Stomach (tissue), 9 donors: ENCODE measurements around the gene NKAIN4. TPM values are rescaled to one million over a fixed set of nuclear protein-coding genes. Genes with fewer than 3 reads are reported as not detected.

Source experiments
- DNase-seq, 2 donors: peaks; one replicate each; pipeline versions ENCODE4 v3.0.0 to v3.0.0-alpha.2; 2013 to 2019
- H3K27ac ChIP-seq, 5 donors: fragments of 200-600 bp in 4 of 5; sonication (generic) in 4 of 5; one replicate each; pipeline ENCODE4 v1.5.1; 2013 to 2019; ENCODE audit warnings: mild to moderate bottlenecking in 1 of 5, moderate library complexity in 1 of 5
- H3K27me3 ChIP-seq, 3 donors: fragments of 200-600 bp; sonication (generic); one replicate each; pipeline ENCODE4 v1.5.1; 2017 to 2019; ENCODE audit warnings: mixed run types in 1 of 3
- H3K36me3 ChIP-seq, 4 donors: fragments of 200-600 bp; sonication (generic); 1 replicate in 3 of 4; 2 replicates in 1 of 4; pipeline ENCODE4 v1.5.1; 2016 to 2019
- H3K4me1 ChIP-seq, 4 donors: fragments of 200-600 bp; sonication (generic); one replicate each; pipeline ENCODE4 v1.5.1; 2016 to 2019
- H3K4me3 ChIP-seq, 4 donors: fragments of 200-600 bp; sonication (generic) in 3 of 4; one replicate each; pipeline ENCODE4 v1.5.1; 2016 to 2019; ENCODE audit warnings: mild to moderate bottlenecking in 1 of 4
- H3K9me3 ChIP-seq, 4 donors: fragments of 200-600 bp; sonication (generic); one replicate each; pipeline ENCODE4 v1.5.1; 2016 to 2019
- EP300 ChIP-seq: sonication (generic); formaldehyde crosslinking; IDR thresholded peaks from one replicate; pipeline ENCODE4 v1.6.1; 2017; ENCODE audit warnings: antibody characterized with exemption
- POLR2A ChIP-seq, 4 donors: fragments of 450-650 bp; IDR thresholded peaks; one replicate each; pipeline ENCODE4 v1.6.1; 2016; ENCODE audit warnings: antibody characterized with exemption in 4 of 4, control low read depth in 2 of 4, mild to moderate bottlenecking in 1 of 4, moderate library complexity in 1 of 4
- POLR2AphosphoS5 ChIP-seq, 3 donors: sonication (generic); formaldehyde crosslinking; IDR thresholded peaks; one replicate each; pipeline ENCODE4 v1.6.1; 2016; ENCODE audit warnings: antibody characterized with exemption in 3 of 3
- WGBS, 5 donors: extraction: QIAGEN DNeasy Blood & Tissue Kit in 3 of 5; methylation state at CpG; one replicate each; pipeline versions ENCODE4 v1.1.5 to v1.1.7; 2013 to 2018; 5-methylcytosine and 5-hydroxymethylcytosine counted together
- intact Hi-C: fragments of 100-400 bp; cut with DNase I; formaldehyde crosslinking; loops from one replicate; pipeline ENCODE4 v1.15.1; 2023; ENCODE audit warnings: low total_unique reads
- polyA plus RNA-seq, 3 donors: library from polyadenylated mRNA; stranded (reverse); fragments of 200-250 nt; gene quantifications; one replicate each; pipeline ENCODE4 v1.2.3, GENCODE V29; 2013
- total RNA-seq, 5 donors: library from RNA; depleted of rRNA; stranded (reverse); fragments of >200 nt; gene quantifications; one replicate each; pipeline versions ENCODE4 v1.1.0 to v1.2.3, GENCODE V29; 2014 to 2016
- TF ChIP-seq, protein P1 (sequence below), 7 experiments: fragments of 450-650 bp in 4 of 7; fragments of 200-600 bp in 3 of 7; sonication (generic) in 3 of 7; IDR thresholded peaks; one replicate each; pipeline ENCODE4 v1.5.1; 2016 to 2019; ENCODE audit warnings: antibody characterized with exemption in 7 of 7, control low read depth in 2 of 7, mild to moderate bottlenecking in 1 of 7
- donor health status: healthy with polysubstance abuse.
- donor health status: Bipolar disorder and iron deficiency.
- donor health status: healthy.

Gene NKAIN4
- total and polyA plus RNA-seq, 8 donors, result 0.28 to 4.4 (median 1.2) TPM; not detected in 5

DNA sequence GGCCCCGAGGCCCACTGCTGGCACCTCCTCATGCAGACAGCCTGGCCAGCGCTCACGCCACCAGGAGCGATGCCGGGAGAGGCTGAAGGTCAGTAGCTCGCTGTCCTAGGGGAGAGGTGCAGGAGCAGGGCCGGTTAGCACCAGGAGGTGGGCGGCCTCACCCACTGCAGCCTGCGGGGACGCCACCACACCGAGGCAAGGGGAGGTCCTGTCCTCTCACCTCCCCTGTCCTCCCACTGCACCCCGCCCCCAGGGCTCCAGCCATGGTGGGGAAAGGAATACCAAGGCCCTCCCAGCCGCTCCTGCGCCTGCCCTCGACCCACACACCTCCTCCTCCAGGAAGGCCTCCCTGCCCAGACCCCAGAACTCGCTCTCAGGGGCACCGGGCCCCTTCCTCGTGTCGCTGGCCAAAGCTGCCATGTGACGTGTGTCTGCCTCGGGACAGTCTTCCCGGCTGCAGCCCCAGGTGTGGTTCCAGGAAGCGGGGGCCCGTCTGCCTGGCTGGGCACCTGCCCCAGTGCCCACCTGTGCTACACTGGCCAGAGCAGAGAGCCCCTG lies 6.5 kb downstream of the NKAIN4 start:
- no peaks in the 10 kb centered on the region for H3K9me3 ChIP-seq
- H3K4me1 ChIP-seq, result peaks cover 0 to 8% (median 0%) of the 10 kb centered on the region in 4 donors
- TF ChIP-seq, protein P1, sequence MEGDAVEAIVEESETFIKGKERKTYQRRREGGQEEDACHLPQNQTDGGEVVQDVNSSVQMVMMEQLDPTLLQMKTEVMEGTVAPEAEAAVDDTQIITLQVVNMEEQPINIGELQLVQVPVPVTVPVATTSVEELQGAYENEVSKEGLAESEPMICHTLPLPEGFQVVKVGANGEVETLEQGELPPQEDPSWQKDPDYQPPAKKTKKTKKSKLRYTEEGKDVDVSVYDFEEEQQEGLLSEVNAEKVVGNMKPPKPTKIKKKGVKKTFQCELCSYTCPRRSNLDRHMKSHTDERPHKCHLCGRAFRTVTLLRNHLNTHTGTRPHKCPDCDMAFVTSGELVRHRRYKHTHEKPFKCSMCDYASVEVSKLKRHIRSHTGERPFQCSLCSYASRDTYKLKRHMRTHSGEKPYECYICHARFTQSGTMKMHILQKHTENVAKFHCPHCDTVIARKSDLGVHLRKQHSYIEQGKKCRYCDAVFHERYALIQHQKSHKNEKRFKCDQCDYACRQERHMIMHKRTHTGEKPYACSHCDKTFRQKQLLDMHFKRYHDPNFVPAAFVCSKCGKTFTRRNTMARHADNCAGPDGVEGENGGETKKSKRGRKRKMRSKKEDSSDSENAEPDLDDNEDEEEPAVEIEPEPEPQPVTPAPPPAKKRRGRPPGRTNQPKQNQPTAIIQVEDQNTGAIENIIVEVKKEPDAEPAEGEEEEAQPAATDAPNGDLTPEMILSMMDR (IDR thresholded peaks at IDR 0.05), result no peak
- TF ChIP-seq POLR2A (IDR thresholded peaks at IDR 0.05) (no peak), EP300 (no peak), POLR2AphosphoS5 (IDR thresholded peaks at IDR 0.05) (no peak)
- H3K36me3 ChIP-seq, result no peaks in the 10 kb centered on the region
- DNase-seq, result no peak
- peaks cover 0 to 100% (median 46%) of the 10 kb centered on the region in 3 donors for H3K27me3 ChIP-seq
- WGBS, 5 donors, result 65 to 75% (median 68%) methylated on average over 17 to 24 of the region's 24 CpGs
- H3K27ac ChIP-seq, result no peak overlapping the region
- no peak overlapping the region for H3K4me3 ChIP-seq
- intact Hi-C loops, result no loop called here

DNA sequence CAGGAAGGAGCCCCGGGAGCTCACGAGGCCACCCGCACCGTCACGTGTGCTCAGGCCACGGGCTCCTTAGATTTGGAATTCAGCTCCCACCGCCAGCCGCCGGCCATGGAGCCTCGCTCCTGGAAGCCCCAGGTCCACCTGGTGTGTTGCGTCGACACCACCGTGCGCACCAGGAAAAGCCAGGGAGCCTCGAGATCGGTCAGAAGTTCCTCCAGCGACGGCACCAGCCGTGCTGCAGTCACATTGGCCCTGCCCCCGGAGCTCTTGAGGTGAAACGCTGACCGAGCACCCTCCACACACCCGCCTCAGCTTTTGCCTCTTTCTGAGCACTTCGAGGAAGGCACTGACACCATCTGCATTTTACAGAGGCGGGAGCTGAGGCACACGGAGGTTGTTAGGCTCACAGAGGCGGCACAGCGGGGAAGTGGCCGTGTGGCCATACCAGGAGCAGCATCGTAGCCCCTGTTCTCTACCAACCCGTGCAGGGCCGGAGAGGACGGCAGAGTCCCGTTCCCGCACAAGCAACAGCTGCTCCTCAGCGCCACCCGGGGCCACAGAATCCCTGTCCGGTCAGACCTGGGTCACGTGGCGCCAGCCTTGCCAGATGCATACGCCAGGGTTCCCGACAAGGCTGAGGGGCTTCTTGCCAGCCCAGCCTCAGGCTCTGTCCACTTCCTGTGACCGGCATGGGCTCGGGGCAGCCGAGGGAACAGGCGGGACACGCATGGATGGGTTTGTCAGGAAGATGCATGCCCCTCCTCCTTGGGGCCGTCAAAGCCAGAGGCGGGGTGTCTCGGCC lies 7.6 kb downstream of the NKAIN4 start:
- intact Hi-C loops, result no loop called here
- TF ChIP-seq POLR2AphosphoS5 (IDR thresholded peaks at IDR 0.05), result no peak
- TF ChIP-seq, protein P1 (IDR thresholded peaks at IDR 0.05), result no peak
- TF ChIP-seq POLR2A (IDR thresholded peaks at IDR 0.05), result no peak
- TF ChIP-seq EP300, result no peak
- H3K9me3 ChIP-seq, result no peaks in the 10 kb centered on the region
- H3K27me3 ChIP-seq, result peaks cover 0 to 100% (median 36%) of the 10 kb centered on the region in 3 donors
- DNase-seq, result no peak
- no peak overlapping the region for H3K27ac ChIP-seq
- WGBS, 5 donors, result 47 to 56% (median 54%) methylated on average over 8 to 50 of the region's 50 CpGs
- H3K4me1 ChIP-seq, result peaks cover 0 to 8% (median 0%) of the 10 kb centered on the region in 4 donors
- no peak overlapping the region for H3K4me3 ChIP-seq
- no peaks in the 10 kb centered on the region for H3K36me3 ChIP-seq

DNA sequence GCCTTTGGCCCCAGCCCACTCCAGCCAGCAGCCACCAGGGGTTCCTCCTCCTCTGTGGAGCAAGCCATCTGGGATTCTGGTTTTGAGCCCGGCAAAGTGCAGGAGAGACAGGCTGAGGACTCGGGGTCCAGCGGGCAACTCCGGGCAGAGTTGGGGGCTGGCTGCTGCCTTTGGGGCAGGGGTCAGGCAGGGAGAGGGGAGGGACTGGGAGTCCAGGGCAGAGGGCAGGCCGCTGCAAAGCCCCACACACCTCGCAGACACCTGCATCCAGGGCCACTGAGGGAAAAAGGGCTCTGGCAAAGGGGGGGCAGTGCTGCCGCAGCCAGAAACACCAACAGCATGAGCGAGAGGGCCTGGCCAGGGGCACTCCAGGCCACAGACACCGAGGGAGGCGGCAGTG lies 9.8 kb downstream of the NKAIN4 start:
- intact Hi-C loops, result no loop called here
- Histone ChIP-seq H3K27me3 (peaks cover 0 to 98% (median 24%) of the 10 kb centered on the region in 3 donors), H3K4me1 (peaks cover 0 to 8% (median 0%) of the 10 kb centered on the region in 4 donors), H3K27ac (no peak overlapping the region), H3K9me3 (no peaks in the 10 kb centered on the region), H3K4me3 (no peak overlapping the region), H3K36me3 (no peaks in the 10 kb centered on the region)
- TF ChIP-seq POLR2AphosphoS5 (IDR thresholded peaks at IDR 0.05) (no peak), EP300 (no peak), POLR2A (IDR thresholded peaks at IDR 0.05) (no peak)
- TF ChIP-seq, protein P1 (IDR thresholded peaks at IDR 0.05), result no peak
- 78 to 83% (median 81%) methylated on average over 8 to 10 of the region's 10 CpGs for WGBS, 5 donors
- DNase-seq, result no peak

DNA sequence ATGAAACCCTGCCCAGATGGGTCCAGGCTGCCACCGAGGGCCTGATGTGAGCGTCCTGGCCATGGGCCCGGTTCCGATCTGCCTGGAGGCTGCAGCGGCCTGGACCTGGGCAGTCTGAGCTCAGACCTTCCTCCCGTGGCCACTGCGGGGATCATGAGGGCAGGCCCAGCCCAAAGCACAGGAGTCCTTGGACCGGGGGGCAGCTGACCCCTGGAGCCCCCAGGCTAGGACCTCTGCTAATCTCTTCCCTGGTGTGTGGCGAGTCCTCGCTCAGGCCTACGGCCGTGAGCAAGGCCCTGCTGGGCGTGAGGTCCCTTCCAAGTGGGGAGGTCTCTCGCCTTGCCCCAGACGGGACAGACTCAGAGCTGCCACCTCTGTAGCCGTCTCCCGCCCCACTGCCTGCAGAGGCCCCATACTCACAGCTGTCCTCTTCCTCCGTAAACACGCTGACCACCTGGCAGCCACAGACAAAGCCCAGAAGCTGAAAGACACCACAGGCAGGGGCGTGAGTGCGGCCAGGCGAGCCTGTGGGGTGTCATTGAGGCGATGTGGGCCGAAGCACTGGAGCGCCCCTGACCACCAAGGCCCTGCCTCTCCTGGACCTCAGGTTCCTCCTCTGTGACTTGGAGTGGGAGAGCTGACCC lies 10.5 kb downstream of the NKAIN4 start:
- Histone ChIP-seq H3K27me3 (peaks cover 0 to 98% (median 19%) of the 10 kb centered on the region in 3 donors), H3K27ac (no peak overlapping the region), H3K36me3 (no peaks in the 10 kb centered on the region), H3K4me1 (peaks cover 0 to 8% (median 0%) of the 10 kb centered on the region in 4 donors), H3K4me3 (no peak overlapping the region), H3K9me3 (no peaks in the 10 kb centered on the region)
- no peak for TF ChIP-seq POLR2A (IDR thresholded peaks at IDR 0.05)
- TF ChIP-seq, protein P1 (IDR thresholded peaks at IDR 0.05), result no peak
- no peak for TF ChIP-seq EP300
- no peak for TF ChIP-seq POLR2AphosphoS5 (IDR thresholded peaks at IDR 0.05)
- intact Hi-C loops, result no loop called here
- no peak for DNase-seq
- 73 to 84% (median 83%) methylated on average over 14 to 25 of the region's 25 CpGs for WGBS, 5 donors
